HPDE6-E6E7 (cell line): Measurements from ENCODE around the gene ERG.
A peak's percentile ranks its signal among the peaks of the same experiment; 100 is the strongest.

Experiments
- DNase-seq: peaks from one replicate; pipeline ENCODE4 v3.0.0; 2011; ENCODE audit warnings: missing footprints; ENCODE audit errors: extremely low spot score

The ERG gene

GRCh38 chr21:38474124-38474523 lies 24.2 kb downstream of the ERG start:
- no peak for DNase-seq

- DNase-seq, result no peak
These were observed 25.7 kb downstream of the ERG start for GRCh38 chr21:38472412-38473108.

GRCh38 chr21:38471766-38472165 lies 26.5 kb downstream of the ERG start:
- DNase-seq, result no peak

- DNase-seq, result peak; percentile 42
These were observed 27.5 kb downstream of the ERG start for GRCh38 chr21:38470755-38471154.

- no peak for DNase-seq
These were observed 28.6 kb downstream of the ERG start for GRCh38 chr21:38469642-38470041.

GRCh38 chr21:38468989-38469388 lies 29.3 kb downstream of the ERG start:
- peak; percentile 33 for DNase-seq

GRCh38 chr21:38467911-38468310 lies 30.4 kb downstream of the ERG start:
- no peak for DNase-seq

GRCh38 chr21:38467374-38467773 lies 30.9 kb downstream of the ERG start:
- no peak for DNase-seq

- DNase-seq, result peak; percentile 83
These were observed 38.0 kb downstream of the ERG start for GRCh38 chr21:38460171-38460742.

GRCh38 chr21:38459490-38459889 lies 38.8 kb downstream of the ERG start:
- peak; percentile 40 for DNase-seq

GRCh38 chr21:38455403-38455802 lies 42.9 kb downstream of the ERG start:
- DNase-seq, result no peak

- no peak for DNase-seq
These were observed 43.6 kb downstream of the ERG start for GRCh38 chr21:38454702-38455101.

- no peak for DNase-seq
These were observed 44.1 kb downstream of the ERG start for GRCh38 chr21:38454161-38454560.

- no peak for DNase-seq
These were observed 49.4 kb downstream of the ERG start for GRCh38 chr21:38448671-38449385.

- DNase-seq, result no peak
These were observed 50.7 kb downstream of the ERG start for GRCh38 chr21:38447611-38448010.

GRCh38 chr21:38444691-38445090 lies 53.6 kb downstream of the ERG start:
- no peak for DNase-seq

GRCh38 chr21:38443110-38443509 lies 55.2 kb downstream of the ERG start:
- DNase-seq, result no peak

- DNase-seq, result no peak
These were observed 57.1 kb downstream of the ERG start for GRCh38 chr21:38441153-38441552.

GRCh38 chr21:38440746-38441145 lies 57.5 kb downstream of the ERG start:
- DNase-seq, result peak; percentile 80

- no peak for DNase-seq
These were observed 58.3 kb downstream of the ERG start for GRCh38 chr21:38439957-38440356.

GRCh38 chr21:38439426-38439825 lies 58.9 kb downstream of the ERG start:
- no peak for DNase-seq

- DNase-seq, result peak; percentile 43
These were observed 59.8 kb downstream of the ERG start for GRCh38 chr21:38438462-38438893.

GRCh38 chr21:38436341-38436740 lies 61.9 kb downstream of the ERG start:
- DNase-seq, result no peak
